Stimulated activated CD4-positive, alpha-beta T cell treated with anti-CD3 and anti-CD28 coated beads, Interleukin-15, amount 100 ng/mL, for 48 hours (primary cell): ENCODE measurements around the gene PTPRB.

Source experiments
- DNase-seq, 2 donors: peaks; one replicate each; pipeline ENCODE4 v3.0.0-alpha.2; 2020; ENCODE audit warnings: low read depth in 2 of 2

The PTPRB gene

DNA sequence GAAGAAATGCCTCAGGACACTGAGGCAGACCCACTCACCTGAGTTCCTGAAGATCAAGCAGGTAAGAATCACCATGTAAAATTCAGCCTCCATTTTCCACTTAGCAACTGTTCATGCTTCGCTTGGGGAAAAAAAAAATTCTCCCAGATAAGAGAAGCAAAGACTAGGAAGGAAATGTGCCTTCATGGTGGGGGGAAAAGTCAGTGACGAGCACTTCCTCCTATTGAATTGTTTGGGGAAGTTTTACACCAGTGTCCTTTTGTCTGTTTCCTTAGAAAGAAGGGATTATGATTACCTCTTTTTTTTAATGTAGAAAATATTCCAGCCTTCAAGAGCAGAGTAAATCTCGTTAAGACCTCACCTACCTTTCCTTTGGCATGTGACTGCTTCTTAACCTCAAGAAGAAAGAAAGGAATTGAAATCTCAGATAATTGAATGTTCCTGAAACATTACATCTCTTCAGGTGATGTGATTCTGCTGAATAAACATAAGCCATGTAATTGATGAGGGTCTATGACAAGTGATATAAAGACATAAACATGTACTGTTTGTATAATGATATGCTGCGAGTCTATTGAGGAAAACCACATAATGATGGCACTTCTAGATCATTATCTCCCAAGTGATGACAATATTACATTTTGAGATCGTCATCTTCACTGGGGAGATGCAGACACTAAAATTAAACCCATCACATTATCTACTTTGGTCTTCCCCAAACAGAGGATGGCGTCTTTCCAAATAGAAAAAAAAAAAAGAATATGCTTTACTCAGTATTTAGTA lies at the start of gene PTPRB:
Gene PTPRB (minus strand): TSS at position 127 of the 783 bp plus-strand sequence. CDS start 34 bp downstream, at position 93.
- DNase-seq = no peak

DNA sequence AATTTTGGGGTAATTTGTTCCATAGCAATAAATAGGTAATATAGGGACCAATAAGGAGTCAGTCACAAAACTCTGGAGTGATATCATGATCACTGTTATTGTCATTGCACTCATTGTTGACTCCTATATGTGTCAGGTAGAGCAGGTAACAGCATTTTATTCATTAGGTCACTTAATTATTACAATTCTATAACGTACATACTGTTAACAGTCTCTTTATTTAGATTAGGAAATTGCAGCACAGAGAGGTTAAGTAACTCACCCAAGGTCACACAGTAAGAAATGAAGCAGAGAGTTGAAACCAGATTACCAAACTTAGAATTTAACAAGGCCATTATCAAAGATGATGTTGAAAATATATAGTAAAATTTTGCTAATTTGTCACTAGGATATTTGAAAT lies 49.7 kb upstream of the PTPRB start:
- no peak for DNase-seq

DNA sequence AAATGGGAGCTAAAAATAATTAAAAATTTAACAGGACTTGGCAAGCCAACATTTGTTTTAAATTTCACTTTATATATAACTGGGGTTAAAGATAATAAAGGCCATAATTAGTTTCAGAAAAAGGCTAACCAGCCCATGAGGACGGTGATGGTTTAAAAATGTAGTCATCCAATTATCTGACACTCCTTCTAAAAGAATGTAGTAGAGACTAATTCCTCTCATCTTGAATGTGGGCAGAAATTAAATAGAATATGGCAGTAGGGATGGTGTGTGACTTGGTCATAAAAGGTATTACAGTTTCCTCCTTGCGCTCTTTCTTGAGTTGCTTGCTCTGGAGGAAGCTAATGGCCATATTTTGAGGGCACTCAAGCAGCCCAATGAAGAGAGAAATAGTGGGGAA lies 49.1 kb upstream of the PTPRB start:
- DNase-seq = no peak

- no peak for DNase-seq
Observed at GRCh38 chr12:70683976-70684375, 46.7 kb upstream of the PTPRB start.

DNA sequence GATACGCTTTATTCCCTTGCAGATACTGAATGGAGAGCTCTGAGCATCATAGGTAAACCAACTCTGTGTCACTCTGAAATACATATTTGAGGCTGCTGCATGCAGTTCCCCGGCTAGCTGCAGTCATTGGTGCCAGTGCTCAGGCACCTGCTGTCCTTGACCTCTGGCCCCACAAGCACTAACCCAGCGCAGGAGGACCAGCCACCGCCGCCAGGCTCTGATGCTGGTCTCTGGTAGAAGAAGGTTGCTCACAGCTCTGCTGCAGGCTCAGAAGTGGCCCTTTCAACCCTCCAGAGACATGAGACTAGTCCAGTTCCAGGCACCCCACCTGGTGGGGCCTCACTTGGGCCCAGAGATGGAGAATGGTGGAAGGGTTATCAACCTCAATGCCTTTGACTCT lies 34.5 kb upstream of the PTPRB start:
- DNase-seq = no peak

GRCh38 chr12:70670948-70671347 lies 33.7 kb upstream of the PTPRB start:
- no peak for DNase-seq

DNA sequence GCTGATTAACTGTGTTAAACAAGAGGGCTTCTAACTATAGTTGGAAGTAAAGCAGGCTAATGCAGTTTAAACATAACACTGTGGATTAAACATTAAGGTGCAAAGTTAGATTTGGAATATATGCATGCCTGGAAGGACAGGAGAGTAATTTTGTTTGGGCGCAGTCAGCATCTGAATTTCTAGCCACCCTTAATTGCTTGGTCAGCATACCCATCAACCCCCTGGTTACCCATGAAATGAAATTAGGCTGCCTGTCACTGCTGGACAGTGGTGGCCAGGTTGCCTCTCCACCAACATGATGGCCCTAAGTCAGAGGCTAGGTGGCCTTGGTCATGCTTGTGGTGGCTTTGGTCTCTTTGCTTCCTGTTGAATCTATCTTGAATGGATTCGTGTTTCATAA lies 30.0 kb upstream of the PTPRB start:
- no peak for DNase-seq

GRCh38 chr12:70666364-70666763 lies 29.1 kb upstream of the PTPRB start:
- DNase-seq = no peak

GRCh38 chr12:70664465-70664881 lies 27.2 kb upstream of the PTPRB start:
- DNase-seq = no peak

- DNase-seq = no peak
Observed at GRCh38 chr12:70663838-70664237, 26.6 kb upstream of the PTPRB start.

GRCh38 chr12:70661466-70662161 lies 24.4 kb upstream of the PTPRB start:
- DNase-seq = no peak

GRCh38 chr12:70660620-70661219 lies 23.5 kb upstream of the PTPRB start:
- DNase-seq = no peak

DNA sequence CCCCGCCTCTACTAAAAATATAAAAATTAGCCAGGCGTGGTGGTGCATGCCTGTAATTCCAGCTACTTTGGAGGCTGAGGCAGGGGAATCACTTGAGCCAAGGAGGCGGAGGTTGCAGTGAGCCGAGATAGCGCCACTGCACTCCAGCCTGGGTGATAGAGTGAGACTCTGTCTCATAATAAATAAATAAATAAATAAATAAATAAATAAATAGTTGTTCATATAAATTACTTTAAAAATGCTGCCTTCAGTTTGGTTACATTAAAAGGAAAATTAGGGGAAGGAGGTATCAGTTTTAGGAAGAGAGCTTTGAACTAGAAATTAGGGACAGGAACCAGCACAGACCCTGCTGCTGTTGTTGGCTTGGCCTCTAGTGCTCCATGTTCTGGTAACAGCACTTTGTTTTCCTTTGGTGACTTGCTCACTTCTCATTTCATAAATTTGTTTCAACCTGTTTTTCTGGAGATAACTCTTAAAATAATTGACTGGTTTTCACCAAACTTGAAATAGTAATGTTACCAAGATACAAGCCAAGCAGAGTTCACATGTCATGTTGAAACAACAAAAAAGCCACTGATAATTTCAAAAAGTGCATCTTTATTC lies 22.9 kb upstream of the PTPRB start:
- no peak for DNase-seq

GRCh38 chr12:70659077-70659606 lies 21.9 kb upstream of the PTPRB start:
- no peak for DNase-seq

DNA sequence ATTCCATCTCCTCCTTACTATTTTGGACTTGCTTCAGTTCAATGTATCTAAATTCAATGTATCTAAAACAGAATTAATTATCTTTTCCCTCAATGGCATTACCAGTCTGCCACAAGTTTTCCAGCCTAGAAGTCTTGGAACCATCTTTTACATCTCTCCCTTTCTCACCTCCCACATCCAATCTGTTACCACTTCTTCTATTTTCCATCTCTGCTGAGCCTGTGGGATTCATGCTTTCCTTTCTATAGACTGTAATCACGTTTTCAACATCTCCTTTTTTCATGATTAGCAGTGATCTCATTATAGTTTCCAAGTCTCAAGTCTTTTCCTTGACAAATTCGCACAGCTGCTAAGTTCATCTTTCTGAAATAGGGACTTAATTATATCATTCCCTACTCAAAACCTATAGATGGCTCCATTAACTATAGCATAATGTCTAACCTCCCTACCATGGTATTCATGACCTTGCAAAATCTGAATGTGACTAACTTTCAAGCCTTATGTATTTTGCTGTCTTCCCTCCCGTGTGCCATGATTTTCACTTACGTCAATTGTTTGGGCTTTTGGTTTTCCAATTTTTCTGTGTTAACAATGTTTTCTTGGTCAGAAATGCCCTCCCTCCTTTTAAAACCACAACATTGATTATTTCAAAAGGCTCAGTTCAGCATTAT lies 20.5 kb upstream of the PTPRB start:
- DNase-seq = no peak

DNA sequence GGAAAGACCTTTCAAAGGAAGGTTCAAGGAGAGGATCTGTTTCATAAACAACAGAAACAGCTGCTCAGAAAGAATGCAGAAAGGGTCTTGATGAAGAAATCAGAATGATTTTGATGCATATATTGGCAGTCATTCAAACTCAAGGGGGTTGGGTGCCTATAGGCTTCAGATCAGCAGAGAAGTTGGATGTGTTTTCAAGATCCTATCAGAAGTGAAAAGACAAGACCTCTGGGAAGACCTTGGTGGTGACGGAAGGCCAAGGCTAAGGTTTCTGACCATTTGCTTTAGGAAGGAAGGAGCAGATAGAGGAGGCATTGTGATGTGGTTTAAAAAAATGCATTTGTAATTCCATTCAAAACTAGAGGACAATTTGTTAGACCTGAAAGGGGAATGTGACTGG lies 15.2 kb upstream of the PTPRB start:
- DNase-seq = no peak

GRCh38 chr12:70648831-70649230 lies 11.6 kb upstream of the PTPRB start:
- no peak for DNase-seq

DNA sequence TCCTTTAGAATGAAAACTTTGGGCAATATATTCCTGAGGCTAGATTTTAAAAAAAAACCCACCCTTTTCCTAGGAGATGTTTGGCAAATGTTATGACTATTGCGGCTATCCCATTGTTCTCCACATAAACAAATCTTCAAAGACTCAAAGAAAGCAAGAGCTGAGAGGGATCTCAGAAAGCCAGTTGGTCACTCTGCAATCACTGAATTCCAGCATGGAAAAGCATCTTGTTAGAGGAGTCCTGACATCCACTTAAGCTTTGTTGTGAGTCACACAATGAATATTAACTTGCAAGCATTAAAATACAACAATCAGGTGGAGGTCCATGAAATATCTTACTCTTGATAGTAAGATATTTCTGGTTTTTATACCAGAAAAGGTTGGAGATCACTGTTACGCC lies 11.0 kb upstream of the PTPRB start:
- no peak for DNase-seq

DNA sequence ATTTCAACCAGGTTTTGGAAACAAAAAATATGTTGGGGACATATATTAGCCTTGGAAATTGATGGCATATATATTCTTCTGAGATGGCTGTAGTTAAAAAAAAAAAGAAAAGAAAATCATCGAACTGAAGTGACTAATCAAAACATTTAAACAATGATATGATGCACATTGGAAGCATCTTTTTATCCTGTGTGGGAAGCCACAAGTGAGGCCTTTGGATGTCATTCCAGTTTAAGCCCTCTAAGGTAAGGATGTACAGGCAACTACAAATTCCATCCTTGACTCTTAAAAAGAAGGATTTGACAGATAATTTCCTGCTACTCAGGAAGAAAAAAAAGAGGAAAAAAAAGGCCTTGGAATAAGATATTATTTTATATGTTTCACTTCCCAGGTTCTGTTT lies 9.6 kb upstream of the PTPRB start:
- DNase-seq = no peak

DNA sequence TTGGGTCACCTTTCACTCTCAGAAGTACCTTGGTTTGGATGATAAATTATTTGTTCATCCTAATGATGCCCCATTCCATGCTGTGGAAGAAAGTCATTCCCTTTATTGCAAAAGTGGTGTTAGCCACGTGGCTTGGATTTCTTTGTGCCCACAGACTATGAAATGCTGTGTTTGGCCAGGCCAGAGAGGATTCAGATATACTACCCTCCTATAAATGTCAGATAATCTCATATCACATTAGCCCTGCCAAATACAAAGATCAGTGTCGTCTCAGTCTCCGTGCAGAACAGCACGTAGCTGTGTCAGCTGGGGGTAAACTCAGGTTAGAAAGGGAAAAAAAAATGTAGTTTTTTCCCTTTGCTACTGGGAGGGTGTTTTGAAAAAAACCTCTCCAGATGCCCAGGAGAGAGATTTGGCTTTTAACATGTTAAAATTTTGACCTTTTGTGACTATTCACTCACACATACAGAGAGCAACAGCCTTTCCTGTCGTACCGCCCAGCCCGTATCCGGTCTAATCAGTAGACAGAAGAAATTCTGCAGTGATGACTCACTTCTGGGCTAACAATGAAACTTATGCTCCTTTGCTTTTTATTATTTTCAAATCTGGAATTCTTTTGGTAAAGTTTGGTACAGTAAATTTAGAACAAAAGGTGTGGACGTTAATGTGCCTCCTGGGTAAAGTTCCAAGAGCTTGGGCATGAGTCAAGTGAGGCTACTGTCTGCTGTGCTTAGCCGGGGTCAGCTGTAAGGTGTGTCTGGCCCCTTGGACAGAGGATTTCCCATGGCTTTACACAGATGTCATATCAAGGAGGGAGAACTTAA lies 8.5 kb upstream of the PTPRB start:
- no peak for DNase-seq

DNA sequence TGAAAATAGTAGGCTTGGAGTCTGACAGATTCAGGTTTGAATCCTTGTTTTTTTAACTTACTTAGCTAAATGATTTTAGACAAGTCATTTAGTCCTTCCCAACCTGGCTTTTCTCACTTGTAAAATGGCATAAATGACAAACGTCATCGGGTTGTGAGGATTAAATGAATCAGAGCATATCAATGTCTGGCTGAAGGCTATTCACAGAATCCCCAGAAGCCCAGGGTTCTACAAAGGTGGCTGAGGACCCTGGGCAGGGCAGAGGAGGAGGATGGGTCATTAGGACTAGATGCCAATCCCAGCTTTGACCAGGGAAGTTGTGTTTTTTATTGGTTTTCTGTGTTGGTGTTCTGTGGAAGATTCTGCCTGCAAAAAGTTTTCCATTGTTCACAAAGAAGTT lies 7.6 kb upstream of the PTPRB start:
- no peak for DNase-seq
